Osteocyte (in vitro differentiated cells): Measurements from ENCODE around the gene UGT1A9. TPM values are rescaled to one million over a fixed set of nuclear protein-coding genes. Genes with fewer than 3 reads are reported as not detected.

Source experiments
- DNase-seq: peaks from one replicate; pipeline ENCODE4 v3.0.0; 2021; ENCODE audit warnings: mixed read lengths; ENCODE audit not compliant: unreplicated experiment; ENCODE audit errors: extremely low spot score
- H3K27ac Mint-ChIP-seq: one replicate; pipeline ENCODE4 v1.8.0; 2021; ENCODE audit warnings: mild to moderate bottlenecking, mixed read lengths; ENCODE audit not compliant: unreplicated experiment
- H3K27me3 Mint-ChIP-seq: one replicate; pipeline ENCODE4 v1.8.0; 2021; ENCODE audit warnings: mixed read lengths; ENCODE audit not compliant: unreplicated experiment
- H3K36me3 Mint-ChIP-seq: one replicate; pipeline ENCODE4 v1.8.0; 2021; ENCODE audit warnings: mixed read lengths; ENCODE audit not compliant: unreplicated experiment
- H3K4me1 Mint-ChIP-seq: one replicate; pipeline ENCODE4 v1.8.0; 2021; ENCODE audit warnings: mixed read lengths; ENCODE audit not compliant: unreplicated experiment
- H3K4me3 Mint-ChIP-seq: one replicate; pipeline ENCODE4 v1.8.0; 2021; ENCODE audit warnings: mild to moderate bottlenecking, moderate library complexity, mixed read lengths; ENCODE audit not compliant: unreplicated experiment
- H3K9me3 Mint-ChIP-seq: one replicate; pipeline ENCODE4 v1.8.0; 2021; ENCODE audit warnings: mixed read lengths; ENCODE audit not compliant: unreplicated experiment
- CTCF ChIP-seq: fragments of 200-600 bp; sonication (generic); IDR thresholded peaks from 2 replicates; pipeline ENCODE4 v1.5.0; 2021; ENCODE audit warnings: antibody characterized with exemption, mild to moderate bottlenecking, moderate library complexity
- total RNA-seq: library from RNA; stranded (reverse); gene quantifications from 2 replicates; pipeline ENCODE4 v1.2.1, GENCODE V29; 2021

UGT1A9 gene
- total RNA-seq, 1 donor from 2014 or later, result not detected

- H3K27ac Mint-ChIP-seq, result no peak overlapping the region
- H3K27me3 Mint-ChIP-seq, result peaks cover 9% of the 10 kb centered on the region
- H3K36me3 Mint-ChIP-seq, result no peaks in the 10 kb centered on the region
- no peak for TF ChIP-seq CTCF
- H3K9me3 Mint-ChIP-seq, result no peaks in the 10 kb centered on the region
- no peak overlapping the region for H3K4me3 Mint-ChIP-seq
- no peak for DNase-seq
- H3K4me1 Mint-ChIP-seq, result peaks cover 4% of the 10 kb centered on the region
These were observed 8.8 kb downstream of the UGT1A9 start for GRCh38 chr2:233680361-233681045.

GRCh38 chr2:233681521-233682099 is 9.9 kb downstream of the UGT1A9 start, which contains the start of gene UGT1A7:
Gene UGT1A7, plus strand, starts transcription at chr2:233681901. Its CDS starts 37 bp downstream, at chr2:233681938.
- Mint-ChIP-seq H3K9me3 (no peaks in the 10 kb centered on the region), H3K27me3 (peaks cover 13% of the 10 kb centered on the region), H3K36me3 (no peaks in the 10 kb centered on the region), H3K4me3 (no peak within 1 kb of the TSS), H3K27ac (no peak within 1 kb of the TSS), H3K4me1 (no peaks in the 10 kb centered on the region)
- DNase-seq, result no peak
- no peak for TF ChIP-seq CTCF

DNA sequence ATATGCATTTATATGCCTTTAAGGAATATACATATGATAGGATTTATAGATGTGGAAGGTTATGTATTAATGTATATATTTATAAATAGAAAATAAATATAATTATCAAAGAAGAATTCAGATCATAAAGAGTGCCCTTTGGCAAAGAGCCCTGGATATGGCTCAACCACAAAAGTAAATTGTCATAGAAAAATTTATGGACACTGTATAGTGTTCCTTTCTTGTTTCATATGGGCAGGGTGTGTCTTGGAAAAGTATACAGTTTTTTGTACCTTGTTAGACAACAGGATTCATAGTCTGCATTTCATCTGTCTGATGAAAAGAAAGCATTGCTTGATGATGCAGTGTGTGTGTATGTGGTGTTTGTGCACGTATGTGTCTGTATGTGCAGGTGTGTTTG is 12.9 kb downstream of the UGT1A9 start:
- Mint-ChIP-seq H3K4me1 (no peaks in the 10 kb centered on the region), H3K9me3 (peaks cover 4% of the 10 kb centered on the region), H3K27me3 (peaks cover 19% of the 10 kb centered on the region), H3K4me3 (no peak overlapping the region), H3K27ac (no peak overlapping the region), H3K36me3 (no peaks in the 10 kb centered on the region)
- DNase-seq, result no peak
- no peak for TF ChIP-seq CTCF

DNA sequence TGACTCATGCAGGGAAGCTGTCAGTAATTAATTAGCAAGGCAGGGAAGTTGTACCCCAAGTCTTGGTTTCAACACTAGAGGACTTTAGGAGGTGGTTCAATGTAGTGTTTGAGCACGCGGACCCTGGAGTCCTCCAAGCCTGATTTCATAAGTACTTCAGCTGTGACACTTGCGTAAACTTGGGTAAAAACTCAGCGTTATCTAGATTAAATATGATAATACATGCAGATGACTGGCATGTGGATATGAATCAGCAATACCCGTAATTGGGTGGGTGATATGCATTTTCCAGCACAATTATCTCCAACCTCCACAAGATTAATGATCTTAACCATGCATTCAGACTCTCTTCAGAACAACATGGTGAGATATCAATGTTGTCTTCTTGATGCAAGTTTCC is 15.2 kb downstream of the UGT1A9 start:
- Mint-ChIP-seq H3K4me1 (no peaks in the 10 kb centered on the region), H3K9me3 (peaks cover 4% of the 10 kb centered on the region), H3K27me3 (peaks cover 17% of the 10 kb centered on the region), H3K36me3 (no peaks in the 10 kb centered on the region), H3K4me3 (no peak overlapping the region), H3K27ac (no peak overlapping the region)
- TF ChIP-seq CTCF, result no peak
- no peak for DNase-seq

GRCh38 chr2:233688341-233688740 is 16.6 kb downstream of the UGT1A9 start:
- H3K4me1 Mint-ChIP-seq, result no peaks in the 10 kb centered on the region
- no peak for TF ChIP-seq CTCF

More at GRCh38 chr2:233688341-233688740, 16.6 kb downstream of the UGT1A9 start:
- no peak for DNase-seq
- no peak overlapping the region for H3K4me3 Mint-ChIP-seq
- H3K9me3 Mint-ChIP-seq, result peaks cover 4% of the 10 kb centered on the region
- H3K36me3 Mint-ChIP-seq, result no peaks in the 10 kb centered on the region
- peaks cover 16% of the 10 kb centered on the region for H3K27me3 Mint-ChIP-seq
- no peak overlapping the region for H3K27ac Mint-ChIP-seq
